Measurements from ENCODE around the gene CD52. TPM values are rescaled to one million over a fixed set of nuclear protein-coding genes. Genes with fewer than 3 reads are reported as not detected.
"Not testable (repeated sequence)": the region's sequence is repeated elsewhere in the genome, so short reads cannot be mapped to it uniquely, and the experiment has no call there.

Gene CD52
- total and polyA plus RNA-seq, 2 of the 13 experiments (the other 11 are each of a cell fraction or from before 2014, with no cell fraction given), result 0.32 TPM; not detected in 1

- TF ChIP-seq ZSCAN5A (CRISPR knock-in tag; IDR thresholded peaks at IDR 0.05; ENCODE audit: borderline replicate concordance), result no peak
Observed at GRCh38 chr1:26330276-26330675, 12.5 kb downstream of the CD52 start (continued).

- H3K4me2 ChIP-seq (ENCODE audit: low read depth, low read length); H3K79me2 ChIP-seq (ENCODE audit: insufficient read depth, low read length); H3K9me3 ChIP-seq (ENCODE audit: low read length); ATAC-seq; H3K36me3 ChIP-seq (replicated peaks in 1 of 2; ENCODE audit: control insufficient read depth in 1 of 2, insufficient read depth in 2 of 2, low read length in 2 of 2); H4K20me1 ChIP-seq (ENCODE audit: insufficient read depth, low read length); CTCF ChIA-PET (ENCODE audit: low intra/inter-chr PET ratio, low total read pairs); H3K9ac ChIP-seq (ENCODE audit: insufficient read depth, low read depth, low read length); H3K27ac ChIP-seq (ENCODE audit: extremely low read length, insufficient read depth, low read length); DNase-seq (ENCODE audit: low spot score); H2AFZ ChIP-seq (ENCODE audit: low read length); H3K4me3 ChIP-seq (replicated peaks in 1 of 3; ENCODE audit: insufficient read depth in 1 of 3, low read depth in 2 of 3, low read length in 3 of 3); BruUV-seq (replicated peaks); intact Hi-C loops (cut with micrococcal nuclease; ENCODE audit: unreplicated experiment); in situ Hi-C loops (cut with HindIII; ENCODE audit: extremely low pct_ligation_motif_present, low pct_unique_long_range_greater_than_20kb); FAIRE-seq; H3K27me3 ChIP-seq (ENCODE audit: control insufficient read depth in 1 of 2, insufficient read depth in 2 of 2, low read length in 2 of 2): not testable (repeated sequence)
- WGBS (ENCODE audit: low lambda C conversion rate), result 82% methylated on average over 8 of the region's 8 CpGs
- POLR2A ChIA-PET, result interaction anchor here (1.4 to 2.1 kb wide), 2 partner anchors 17 to 26 kb away, joined by 4 read pairs; no protein-coding TSS in a partner anchor
- H3K4me1 ChIP-seq (ENCODE audit: insufficient read depth, low read length), result peaks cover 16% of the 10 kb centered on the region
Observed at GRCh38 chr1:26333312-26333711, 15.6 kb downstream of the CD52 start.

GRCh38 chr1:26335774-26336476 lies 18.2 kb downstream of the CD52 start:
- no peak for DNase-seq (ENCODE audit: low spot score)
- WGBS (ENCODE audit: low lambda C conversion rate), result 89% methylated on average over 41 of the region's 41 CpGs
- TF ChIP-seq CEBPB (IDR thresholded peaks at IDR 0.05; ENCODE audit: borderline replicate concordance, low read depth, low read length) (peak; percentile 78), AGO1 (IDR thresholded peaks at IDR 0.05; ENCODE audit: low read depth, low read length, poor library complexity, severe bottlenecking) (peak; percentile 6), CEBPZ (IDR thresholded peaks at IDR 0.05; ENCODE audit: low read length) (no peak)
- intact Hi-C loops (cut with micrococcal nuclease; ENCODE audit: unreplicated experiment) (no loop called here), in situ Hi-C loops (cut with HindIII; ENCODE audit: extremely low pct_ligation_motif_present, low pct_unique_long_range_greater_than_20kb) (no loop called here)
- no TSS peak for BruUV-seq (replicated peaks)
- Histone ChIP-seq H3K27me3 (ENCODE audit: control insufficient read depth in 1 of 2, insufficient read depth in 2 of 2, low read length in 2 of 2) (no peaks in the 10 kb centered on the region), H2AFZ (ENCODE audit: low read length) (no peak overlapping the region), H3K4me3 (replicated peaks in 1 of 3; ENCODE audit: insufficient read depth in 1 of 3, low read depth in 2 of 3, low read length in 3 of 3) (no peak overlapping the region), H3K36me3 (replicated peaks in 1 of 2; ENCODE audit: control insufficient read depth in 1 of 2, insufficient read depth in 2 of 2, low read length in 2 of 2) (no peaks in the 10 kb centered on the region), H4K20me1 (ENCODE audit: insufficient read depth, low read length) (no peaks in the 10 kb centered on the region), H3K9me3 (ENCODE audit: low read length) (no peaks in the 10 kb centered on the region), H3K79me2 (ENCODE audit: insufficient read depth, low read length) (no peaks in the 10 kb centered on the region), H3K9ac (ENCODE audit: insufficient read depth, low read depth, low read length) (no peak overlapping the region), H3K4me1 (ENCODE audit: insufficient read depth, low read length) (peaks cover 23% of the 10 kb centered on the region), H3K27ac (ENCODE audit: extremely low read length, insufficient read depth, low read length) (no peak overlapping the region), H3K4me2 (ENCODE audit: low read depth, low read length) (no peak overlapping the region)
- CTCF ChIA-PET (ENCODE audit: low intra/inter-chr PET ratio, low total read pairs), result no interaction called here
- no peak for FAIRE-seq
- POLR2A ChIA-PET, result no interaction called here
- no peak for ATAC-seq

Data from HepG2 (cell line).